Thyroid gland (tissue), 4 donors: ENCODE results near the gene PHACTR3. TPM values are rescaled to one million over a fixed set of nuclear protein-coding genes. Genes with fewer than 3 reads are reported as not detected.
"Not testable (repeated sequence)": the region's sequence is repeated elsewhere in the genome, so short reads cannot be mapped to it uniquely, and the experiment has no call there.

Experiments
- DNase-seq, 2 donors: peaks; one replicate each; pipeline ENCODE4 v3.0.0-alpha.2; 2019
- H3K27ac ChIP-seq, 3 donors: fragments of 200-600 bp; sonication (generic); 1 replicate in 2 of 3; 2 replicates in 1 of 3; pipeline ENCODE4 v1.5.1; 2016 to 2019; ENCODE audit warnings: mild to moderate bottlenecking in 1 of 3, moderate library complexity in 1 of 3
- H3K27me3 ChIP-seq: fragments of 200-600 bp; sonication (generic); one replicate; pipeline ENCODE4 v1.5.1; 2019
- H3K36me3 ChIP-seq, 2 donors: fragments of 200-600 bp; sonication (generic); one replicate each; pipeline ENCODE4 v1.5.1; 2016 to 2019
- H3K4me1 ChIP-seq, 2 donors: fragments of 200-600 bp; sonication (generic); one replicate each; pipeline ENCODE4 v1.5.1; 2017 to 2019
- H3K4me3 ChIP-seq, 3 donors: fragments of 200-600 bp; sonication (generic); replicated peaks in 1 of 3; 1 replicate in 2 of 3; 2 replicates in 1 of 3; pipeline ENCODE4 v1.5.1; 2016; ENCODE audit warnings: mild to moderate bottlenecking in 1 of 3
- H3K9me3 ChIP-seq: fragments of 200-600 bp; sonication (generic); one replicate; pipeline ENCODE4 v1.5.1; 2017
- CTCF ChIP-seq, 6 experiments: fragments of 200-600 bp in 3 of 6; fragments of 450-650 bp in 3 of 6; sonication (generic) in 3 of 6; IDR thresholded peaks; one replicate each; pipeline ENCODE4 v1.5.1; 2016 to 2019; ENCODE audit warnings: antibody characterized with exemption in 6 of 6, mild to moderate bottlenecking in 2 of 6, inconsistent platforms in 1 of 6, moderate library complexity in 1 of 6
- POLR2A ChIP-seq, 2 donors: fragments of 450-650 bp; IDR thresholded peaks; one replicate each; pipeline ENCODE4 v1.6.1; 2017; ENCODE audit warnings: antibody characterized with exemption in 2 of 2, mild to moderate bottlenecking in 2 of 2, moderate library complexity in 1 of 2
- WGBS, 2 donors: methylation state at CpG; one replicate each; pipeline ENCODE4 v1.1.5; 2017; 5-methylcytosine and 5-hydroxymethylcytosine counted together
- intact Hi-C: fragments of 100-400 bp; cut with DNase I; formaldehyde crosslinking; loops from one replicate; pipeline ENCODE4 v1.15.1; 2023
- total RNA-seq, 4 donors: library from RNA; depleted of rRNA; stranded (reverse); fragments of >200 nt; gene quantifications; one replicate each; pipeline ENCODE4 v1.2.3, GENCODE V29; 2016

PHACTR3 gene
- total RNA-seq, 4 donors from 2014 or later: 2.4 TPM; not detected in 3

GRCh38 chr20:59837623-59838394 lies 233.5 kb downstream of the PHACTR3 start:
- Histone ChIP-seq H3K36me3 (no peaks in the 10 kb centered on the region), H3K4me3 (no peak overlapping the region), H3K27ac (no peak overlapping the region), H3K27me3 (no peaks in the 10 kb centered on the region), H3K4me1 (peaks cover 19 to 20% of the 10 kb centered on the region in 2 donors), H3K9me3 (no peaks in the 10 kb centered on the region)
- no peak for DNase-seq
- TF ChIP-seq CTCF (IDR thresholded peaks at IDR 0.05): no peak
- no peak for TF ChIP-seq POLR2A (IDR thresholded peaks at IDR 0.05)
- WGBS, 2 donors: 74 to 82% methylated on average over 4 of the region's 4 CpGs
- intact Hi-C loops: no loop called here

- no peak overlapping the region for H3K27ac ChIP-seq
- H3K9me3 ChIP-seq: no peaks in the 10 kb centered on the region
- H3K4me1 ChIP-seq: peaks cover 19 to 20% of the 10 kb centered on the region in 2 donors
- intact Hi-C loops: no loop called here
- WGBS, 2 donors: 85 to 88% methylated on average over 5 of the region's 5 CpGs
- H3K36me3 ChIP-seq: no peaks in the 10 kb centered on the region
- TF ChIP-seq CTCF (IDR thresholded peaks at IDR 0.05) (no peak), POLR2A (IDR thresholded peaks at IDR 0.05) (no peak)
- H3K27me3 ChIP-seq: no peaks in the 10 kb centered on the region
- no peak for DNase-seq
- no peak overlapping the region for H3K4me3 ChIP-seq
Observed at GRCh38 chr20:59839400-59839799, 235.1 kb downstream of the PHACTR3 start.

GRCh38 chr20:59845472-59845871 lies 241.1 kb downstream of the PHACTR3 start:
- H3K27me3 ChIP-seq: no peaks in the 10 kb centered on the region
- H3K4me3 ChIP-seq: no peak overlapping the region
- no peak for DNase-seq
- intact Hi-C loops: no loop called here
- no peaks in the 10 kb centered on the region for H3K4me1 ChIP-seq
- TF ChIP-seq POLR2A (IDR thresholded peaks at IDR 0.05): no peak
- no peak for TF ChIP-seq CTCF (IDR thresholded peaks at IDR 0.05)
- 92 to 94% methylated on average over 3 of the region's 3 CpGs for WGBS, 2 donors
- H3K9me3 ChIP-seq: no peaks in the 10 kb centered on the region
- no peaks in the 10 kb centered on the region for H3K36me3 ChIP-seq
- no peak overlapping the region for H3K27ac ChIP-seq

- no peak for TF ChIP-seq CTCF (IDR thresholded peaks at IDR 0.05)
- no peak for TF ChIP-seq POLR2A (IDR thresholded peaks at IDR 0.05)
- no peak overlapping the region for H3K27ac ChIP-seq
- DNase-seq: no peak
- WGBS, 2 donors: 80 to 87% methylated on average over 2 of the region's 2 CpGs
- H3K4me1 ChIP-seq: no peaks in the 10 kb centered on the region
- no peak overlapping the region for H3K4me3 ChIP-seq
- H3K27me3 ChIP-seq: no peaks in the 10 kb centered on the region
- intact Hi-C loops: no loop called here
- H3K36me3 ChIP-seq: no peaks in the 10 kb centered on the region
- H3K9me3 ChIP-seq: no peaks in the 10 kb centered on the region
Observed at GRCh38 chr20:59848182-59848581, 243.8 kb downstream of the PHACTR3 start.

GRCh38 chr20:59850018-59850641 lies 245.8 kb downstream of the PHACTR3 start:
- no peak for DNase-seq
- no peaks in the 10 kb centered on the region for H3K4me1 ChIP-seq
- no peaks in the 10 kb centered on the region for H3K36me3 ChIP-seq
- H3K4me3 ChIP-seq: no peak overlapping the region
- intact Hi-C loops: no loop called here
- TF ChIP-seq CTCF (IDR thresholded peaks at IDR 0.05) (peak in 5 of 6 experiments; percentile 50 to 73 (median 61)), POLR2A (IDR thresholded peaks at IDR 0.05) (no peak)
- no peaks in the 10 kb centered on the region for H3K27me3 ChIP-seq
- no peaks in the 10 kb centered on the region for H3K9me3 ChIP-seq
- no peak overlapping the region for H3K27ac ChIP-seq
- 59 to 61% methylated on average over 7 of the region's 7 CpGs for WGBS, 2 donors

- H3K27ac ChIP-seq, H3K9me3 ChIP-seq, H3K36me3 ChIP-seq, H3K27me3 ChIP-seq, H3K4me1 ChIP-seq, DNase-seq, H3K4me3 ChIP-seq, intact Hi-C loops: not testable (repeated sequence)
- WGBS, 2 donors: 100% methylated on average over 1 of the region's 1 CpG
Observed at GRCh38 chr20:59856526-59856925, 252.2 kb downstream of the PHACTR3 start.

- 89 to 91% methylated on average over 5 of the region's 5 CpGs for WGBS, 2 donors
- intact Hi-C loops, H3K4me1 ChIP-seq, H3K9me3 ChIP-seq, H3K36me3 ChIP-seq, H3K27ac ChIP-seq, H3K27me3 ChIP-seq, H3K4me3 ChIP-seq, DNase-seq: not testable (repeated sequence)
Observed at GRCh38 chr20:59856941-59857340, 252.6 kb downstream of the PHACTR3 start.
